Osteoblast (primary cell): ENCODE data around the gene RAD51B. TPM values are rescaled to one million over a fixed set of nuclear protein-coding genes. Genes with fewer than 3 reads are reported as not detected.

ENCODE experiments used
- DNase-seq: peaks from one replicate; pipeline ENCODE4 v3.0.0; 2011; ENCODE audit warnings: low spot score, mixed read lengths; ENCODE audit not compliant: insufficient read length; ENCODE audit errors: missing footprints
- H2AFZ ChIP-seq: 2 replicates; pipeline ENCODE4 v1.6.0; 2011; ENCODE audit warnings: mild to moderate bottlenecking, low read length
- H3K27ac ChIP-seq: 2 replicates; pipeline ENCODE4 v1.5.1; 2011; ENCODE audit warnings: mild to moderate bottlenecking, low read depth, low read length, moderate library complexity
- H3K27me3 ChIP-seq: 2 replicates; pipeline ENCODE4 v1.6.0; 2012; ENCODE audit warnings: mild to moderate bottlenecking, control low read depth, inconsistent platforms, low read length, moderate library complexity; ENCODE audit not compliant: insufficient read depth
- H3K36me3 ChIP-seq: 2 replicates; pipeline ENCODE4 v1.5.1; 2011; ENCODE audit warnings: mild to moderate bottlenecking, low read length, control low read depth, moderate library complexity; ENCODE audit not compliant: insufficient read depth
- H3K4me1 ChIP-seq: 2 replicates; pipeline ENCODE4 v1.5.1; 2011; ENCODE audit warnings: mild to moderate bottlenecking, low read length, control low read depth, moderate library complexity; ENCODE audit not compliant: insufficient read depth
- H3K4me2 ChIP-seq: 2 replicates; pipeline ENCODE4 v1.6.0; 2011; ENCODE audit warnings: mild to moderate bottlenecking, low read length; ENCODE audit not compliant: insufficient read depth
- H3K4me3 ChIP-seq: fragments of 200-600 bp; sonication (generic); 3 replicates; pipeline ENCODE4 v1.5.1; 2012; ENCODE audit warnings: mild to moderate bottlenecking, low read length, inconsistent platforms; ENCODE audit not compliant: insufficient read depth
- H3K79me2 ChIP-seq: 2 replicates; pipeline ENCODE4 v1.6.0; 2012; ENCODE audit warnings: mild to moderate bottlenecking, low read length, control low read depth, inconsistent platforms; ENCODE audit not compliant: insufficient read depth
- H3K9me3 ChIP-seq: 2 replicates; pipeline ENCODE4 v1.5.1; 2011; ENCODE audit warnings: low read depth, low read length, control low read depth
- H4K20me1 ChIP-seq: 2 replicates; pipeline ENCODE4 v1.6.0; 2012; ENCODE audit warnings: mild to moderate bottlenecking, low read length, control low read depth; ENCODE audit not compliant: insufficient read depth
- CTCF ChIP-seq: IDR thresholded peaks from 2 replicates; pipeline ENCODE4 v1.5.1; 2011; ENCODE audit warnings: mild to moderate bottlenecking, low read depth, low read length, moderate library complexity; ENCODE audit errors: extremely low read depth
- total RNA-seq: library from RNA; depleted of rRNA; stranded (reverse); fragments of >200 nt; gene quantifications from 2 replicates; pipeline ENCODE4 v1.2.3, GENCODE V29; 2012

RAD51B gene
- total RNA-seq, 1 donor: 13.8 TPM

- no peak for DNase-seq
- H3K79me2 ChIP-seq: no peaks in the 10 kb centered on the region
- H3K27me3 ChIP-seq: no peaks in the 10 kb centered on the region
- H4K20me1 ChIP-seq: no peaks in the 10 kb centered on the region
- peaks cover 42% of the 10 kb centered on the region for H3K4me1 ChIP-seq
- no peaks in the 10 kb centered on the region for H3K36me3 ChIP-seq
- H3K27ac ChIP-seq: peak overlapping the region; percentile 34
- no peak for TF ChIP-seq CTCF
- H3K4me2 ChIP-seq: no peak overlapping the region
- H3K9me3 ChIP-seq: no peaks in the 10 kb centered on the region
- H3K4me3 ChIP-seq: no peak overlapping the region
- no peak overlapping the region for H2AFZ ChIP-seq
These were observed 645.1 kb downstream of the RAD51B start for GRCh38 chr14:68464711-68465110.

GRCh38 chr14:68466491-68466977, 647.0 kb downstream of the RAD51B start:
- peak overlapping the region; percentile 49 for H3K4me2 ChIP-seq
- peaks cover 42% of the 10 kb centered on the region for H3K4me1 ChIP-seq
- peak; percentile 77 for DNase-seq
- H3K27ac ChIP-seq: peak overlapping the region; percentile 62
- H3K4me3 ChIP-seq: peak overlapping the region; percentile 14
- H4K20me1 ChIP-seq: no peaks in the 10 kb centered on the region
- H3K36me3 ChIP-seq: no peaks in the 10 kb centered on the region
- H3K9me3 ChIP-seq: no peaks in the 10 kb centered on the region
- H2AFZ ChIP-seq: no peak overlapping the region
- H3K27me3 ChIP-seq: no peaks in the 10 kb centered on the region
- no peaks in the 10 kb centered on the region for H3K79me2 ChIP-seq
- TF ChIP-seq CTCF: no peak

GRCh38 chr14:68467425-68467824, 647.8 kb downstream of the RAD51B start:
- H3K4me1 ChIP-seq: peaks cover 42% of the 10 kb centered on the region
- H2AFZ ChIP-seq: no peak overlapping the region
- no peak for DNase-seq
- no peaks in the 10 kb centered on the region for H3K79me2 ChIP-seq
- H3K27me3 ChIP-seq: no peaks in the 10 kb centered on the region
- H4K20me1 ChIP-seq: no peaks in the 10 kb centered on the region
- H3K4me3 ChIP-seq: no peak overlapping the region
- no peaks in the 10 kb centered on the region for H3K9me3 ChIP-seq
- no peak overlapping the region for H3K4me2 ChIP-seq
- no peak for TF ChIP-seq CTCF
- H3K36me3 ChIP-seq: no peaks in the 10 kb centered on the region
- H3K27ac ChIP-seq: peak overlapping the region; percentile 62

GRCh38 chr14:68468437-68469207, 649.0 kb downstream of the RAD51B start:
- no peak for DNase-seq
- H4K20me1 ChIP-seq: no peaks in the 10 kb centered on the region
- H3K27me3 ChIP-seq: no peaks in the 10 kb centered on the region
- no peak overlapping the region for H2AFZ ChIP-seq
- H3K4me2 ChIP-seq: no peak overlapping the region
- no peak overlapping the region for H3K4me3 ChIP-seq
- H3K36me3 ChIP-seq: no peaks in the 10 kb centered on the region
- no peak for TF ChIP-seq CTCF
- peaks cover 42% of the 10 kb centered on the region for H3K4me1 ChIP-seq
- no peaks in the 10 kb centered on the region for H3K9me3 ChIP-seq
- peak overlapping the region; percentile 1 for H3K27ac ChIP-seq
- no peaks in the 10 kb centered on the region for H3K79me2 ChIP-seq
